Mammary epithelial cell (primary cell): Measurements from ENCODE around the gene RBCK1.

ENCODE experiments used
- CTCF ChIP-seq, 2 donors: IDR thresholded peaks in 1 of 2; conservative IDR thresholded peaks in 1 of 2; 2 replicates each; pipeline ENCODE4 v1.5.1; 2011 to 2012; ENCODE audit warnings: inconsistent platforms in 2 of 2, low read length in 2 of 2, mild to moderate bottlenecking in 2 of 2, control low read depth in 1 of 2, low read depth in 1 of 2; ENCODE audit not compliant: insufficient read depth in 1 of 2; ENCODE audit errors: extremely low read depth in 1 of 2
- EZH2 ChIP-seq: IDR thresholded peaks from 2 replicates; pipeline ENCODE4 v1.6.1; 2012; ENCODE audit warnings: low read length, inconsistent platforms, borderline replicate concordance

- TF ChIP-seq EZH2 (no peak), CTCF (conservative IDR thresholded peaks at IDR 0.05 in 1 of 2, IDR thresholded peaks at IDR 0.05 in 1 of 2; ENCODE audit: extremely low read depth in 1 of 2, insufficient read depth in 1 of 2, low read depth in 1 of 2, low read length in 2 of 2) (no peak)
Measured at GRCh38 chr20:414161-414560, 6.1 kb downstream of the RBCK1 start.
